Measurements from ENCODE around the gene SUV39H1. TPM values are rescaled to one million over a fixed set of nuclear protein-coding genes. Genes with fewer than 3 reads are reported as not detected.
A peak's percentile ranks its signal among the peaks of the same experiment; 100 is the strongest.

The SUV39H1 gene
- total RNA-seq, 4 donors from 2014 or later = 5.9 to 15.1 (median 8.7) TPM

- Histone ChIP-seq H3K4me1 (no peaks in the 10 kb centered on the region), H3K27ac (no peak overlapping the region), H3K9me3 (no peaks in the 10 kb centered on the region), H3K27me3 (no peaks in the 10 kb centered on the region), H3K4me3 (no peak overlapping the region), H3K36me3 (no peaks in the 10 kb centered on the region)
- DNase-seq (ENCODE audit: low spot score in 2 of 2) = no peak
- TF ChIP-seq POLR2A (IDR thresholded peaks at IDR 0.05) (no peak), POLR2AphosphoS5 (IDR thresholded peaks at IDR 0.05) (no peak), EP300 (IDR thresholded peaks at IDR 0.05) (no peak)
- TF ChIP-seq, protein P1, sequence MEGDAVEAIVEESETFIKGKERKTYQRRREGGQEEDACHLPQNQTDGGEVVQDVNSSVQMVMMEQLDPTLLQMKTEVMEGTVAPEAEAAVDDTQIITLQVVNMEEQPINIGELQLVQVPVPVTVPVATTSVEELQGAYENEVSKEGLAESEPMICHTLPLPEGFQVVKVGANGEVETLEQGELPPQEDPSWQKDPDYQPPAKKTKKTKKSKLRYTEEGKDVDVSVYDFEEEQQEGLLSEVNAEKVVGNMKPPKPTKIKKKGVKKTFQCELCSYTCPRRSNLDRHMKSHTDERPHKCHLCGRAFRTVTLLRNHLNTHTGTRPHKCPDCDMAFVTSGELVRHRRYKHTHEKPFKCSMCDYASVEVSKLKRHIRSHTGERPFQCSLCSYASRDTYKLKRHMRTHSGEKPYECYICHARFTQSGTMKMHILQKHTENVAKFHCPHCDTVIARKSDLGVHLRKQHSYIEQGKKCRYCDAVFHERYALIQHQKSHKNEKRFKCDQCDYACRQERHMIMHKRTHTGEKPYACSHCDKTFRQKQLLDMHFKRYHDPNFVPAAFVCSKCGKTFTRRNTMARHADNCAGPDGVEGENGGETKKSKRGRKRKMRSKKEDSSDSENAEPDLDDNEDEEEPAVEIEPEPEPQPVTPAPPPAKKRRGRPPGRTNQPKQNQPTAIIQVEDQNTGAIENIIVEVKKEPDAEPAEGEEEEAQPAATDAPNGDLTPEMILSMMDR (IDR thresholded peaks at IDR 0.05) = no peak
Observed at GRCh38 chrX:48721916-48722315, 25.4 kb downstream of the SUV39H1 start.

DNA sequence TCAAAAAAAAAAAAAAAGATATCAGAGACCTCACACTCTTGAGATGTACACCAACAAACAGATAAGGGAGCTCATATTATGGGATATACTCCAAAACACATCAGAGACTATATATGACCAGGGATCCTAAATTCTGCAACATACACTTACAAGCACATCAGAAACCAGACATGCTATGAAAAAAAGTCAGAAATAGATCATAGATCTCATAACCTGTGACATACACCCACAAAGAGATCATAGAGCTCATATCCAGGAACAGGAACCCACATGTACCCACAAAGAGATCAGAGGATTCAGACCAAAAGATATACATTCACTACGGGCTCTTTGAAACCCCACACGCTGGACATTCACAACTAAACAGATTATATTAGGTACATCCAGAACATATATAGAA, 30.1 kb downstream of the SUV39H1 start:
- TF ChIP-seq POLR2A (IDR thresholded peaks at IDR 0.05) = no peak
- TF ChIP-seq, protein P1 (IDR thresholded peaks at IDR 0.05) = no peak
- no peak for TF ChIP-seq EP300 (IDR thresholded peaks at IDR 0.05)
- TF ChIP-seq POLR2AphosphoS5 (IDR thresholded peaks at IDR 0.05) = no peak
- WGBS = 89% methylated on average over 2 of the region's 2 CpGs
- H3K27ac ChIP-seq = no peak overlapping the region
- no peaks in the 10 kb centered on the region for H3K36me3 ChIP-seq
- H3K4me1 ChIP-seq = no peaks in the 10 kb centered on the region
- H3K4me3 ChIP-seq = no peak overlapping the region
- no peak for DNase-seq (ENCODE audit: low spot score in 2 of 2)
- no peaks in the 10 kb centered on the region for H3K9me3 ChIP-seq
- H3K27me3 ChIP-seq = no peaks in the 10 kb centered on the region

GRCh38 chrX:48728653-48729052, 32.1 kb downstream of the SUV39H1 start:
- Histone ChIP-seq H3K4me1 (no peaks in the 10 kb centered on the region), H3K4me3 (no peak overlapping the region), H3K9me3 (no peaks in the 10 kb centered on the region), H3K36me3 (no peaks in the 10 kb centered on the region), H3K27me3 (no peaks in the 10 kb centered on the region), H3K27ac (no peak overlapping the region)
- TF ChIP-seq, protein P1 (IDR thresholded peaks at IDR 0.05) = no peak
- TF ChIP-seq EP300 (IDR thresholded peaks at IDR 0.05) (no peak), POLR2AphosphoS5 (IDR thresholded peaks at IDR 0.05) (no peak), POLR2A (IDR thresholded peaks at IDR 0.05) (no peak)
- DNase-seq (ENCODE audit: low spot score in 2 of 2) = no peak

DNA sequence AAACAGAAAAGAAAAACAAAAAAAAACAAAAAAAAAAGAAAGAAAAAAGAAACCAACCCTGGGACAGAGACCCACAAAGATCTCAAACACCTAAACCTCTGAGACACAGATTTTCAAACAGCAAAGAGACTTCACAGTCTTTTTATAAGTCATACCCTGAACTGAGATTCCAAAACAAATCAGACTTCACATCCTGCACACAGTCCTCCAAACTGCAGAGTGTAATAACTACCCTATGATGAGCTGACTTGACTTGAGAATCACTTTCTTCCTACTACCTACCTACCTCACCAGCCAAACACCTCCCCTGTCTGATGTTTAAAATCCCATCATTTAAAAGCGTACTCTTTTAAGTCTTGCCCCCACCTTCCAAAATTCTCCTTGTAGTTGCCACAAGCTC, 39.8 kb downstream of the SUV39H1 start:
- Histone ChIP-seq H3K27ac (no peak overlapping the region), H3K4me3 (no peak overlapping the region)
- 96% methylated on average over 1 of the region's 1 CpG for WGBS

GRCh38 chrX:48736878-48737212, 40.3 kb downstream of the SUV39H1 start:
- Histone ChIP-seq H3K36me3 (no peaks in the 10 kb centered on the region), H3K27ac (no peak overlapping the region)

More for the DNA sequence above, 39.8 kb downstream of the SUV39H1 start:
- Histone ChIP-seq H3K4me1 (peaks cover 6% of the 10 kb centered on the region), H3K27me3 (no peaks in the 10 kb centered on the region), H3K36me3 (no peaks in the 10 kb centered on the region), H3K9me3 (no peaks in the 10 kb centered on the region)
- TF ChIP-seq, protein P1 (IDR thresholded peaks at IDR 0.05) = no peak
- no peak for TF ChIP-seq EP300 (IDR thresholded peaks at IDR 0.05)
- no peak for TF ChIP-seq POLR2A (IDR thresholded peaks at IDR 0.05)
- TF ChIP-seq POLR2AphosphoS5 (IDR thresholded peaks at IDR 0.05) = no peak
- no peak for DNase-seq (ENCODE audit: low spot score in 2 of 2)

More at GRCh38 chrX:48736878-48737212, 40.3 kb downstream of the SUV39H1 start:
- TF ChIP-seq, protein P1 (IDR thresholded peaks at IDR 0.05) = no peak
- TF ChIP-seq POLR2AphosphoS5 (IDR thresholded peaks at IDR 0.05) (no peak), POLR2A (IDR thresholded peaks at IDR 0.05) (no peak), EP300 (IDR thresholded peaks at IDR 0.05) (no peak)
- H3K4me1 ChIP-seq = peaks cover 6% of the 10 kb centered on the region
- 46% methylated on average over 10 of the region's 10 CpGs for WGBS
- no peaks in the 10 kb centered on the region for H3K27me3 ChIP-seq
- no peaks in the 10 kb centered on the region for H3K9me3 ChIP-seq
- no peak for DNase-seq (ENCODE audit: low spot score in 2 of 2)
- H3K4me3 ChIP-seq = peak overlapping the region; percentile 57

All from suprapubic skin (tissue), 4 donors.